K562 (cell line): ENCODE measurements around the gene MFSD12. TPM values are rescaled to one million over a fixed set of nuclear protein-coding genes. Genes with fewer than 3 reads are reported as not detected.

Source experiments
- BRCA1 ChIP-seq, 2 experiments: fragments of 450-650 bp in 1 of 2; sonication (generic) in 1 of 2; formaldehyde crosslinking in 1 of 2; IDR thresholded peaks; 2 replicates each; pipeline versions ENCODE4 v1.5.0 to v1.6.1; 2017 to 2020; ENCODE audit warnings: mild to moderate bottlenecking in 1 of 2, missing genetic modification reagents in 1 of 2
- CREB3 ChIP-seq: fragments of 450-650 bp; conservative IDR thresholded peaks from 2 replicates; pipeline ENCODE4 v1.6.1; 2016; ENCODE audit warnings: missing genetic modification characterization, low read depth, mild to moderate bottlenecking, missing compliant biosample characterization, moderate library complexity
- ELF4 ChIP-seq: fragments of 450-650 bp; formaldehyde crosslinking; IDR thresholded peaks from 2 replicates; pipeline ENCODE4 v1.4.0; 2022; ENCODE audit warnings: missing genetic modification characterization
- ESRRA ChIP-seq: fragments of 450-650 bp; IDR thresholded peaks from 2 replicates; pipeline ENCODE4 v1.6.1; 2014; ENCODE audit warnings: low read depth, mild to moderate bottlenecking, moderate library complexity, borderline replicate concordance
- ETS1 ChIP-seq: conservative IDR thresholded peaks from 2 replicates; pipeline ENCODE4 v1.6.1; 2011; ENCODE audit warnings: low read depth, mild to moderate bottlenecking, low read length; ENCODE audit not compliant: control insufficient read depth
- GTF2E2 ChIP-seq: fragments of 200-800 bp; sonication (Bioruptor generic); IDR thresholded peaks from 2 replicates; pipeline ENCODE4 v1.6.1; 2016; ENCODE audit warnings: missing genetic modification characterization, missing compliant biosample characterization
- MTA3 ChIP-seq: fragments of 450-650 bp; formaldehyde crosslinking; IDR thresholded peaks from 2 replicates; pipeline ENCODE4 v1.6.1; 2017; ENCODE audit warnings: mild to moderate bottlenecking, borderline replicate concordance
- PCBP1 ChIP-seq: fragments of 200-400 bp; formaldehyde crosslinking; IDR thresholded peaks from 2 replicates; pipeline ENCODE4 v1.6.1; 2018; ENCODE audit warnings: mild to moderate bottlenecking, low read depth, low read length; ENCODE audit not compliant: poor library complexity, severe bottlenecking
- POLR3G ChIP-seq: IDR thresholded peaks from 2 replicates; pipeline ENCODE4 v1.6.1; 2011; ENCODE audit not compliant: insufficient read length, insufficient replicate concordance; ENCODE audit errors: extremely low read depth
- PTBP1 ChIP-seq: fragments of 200-400 bp; formaldehyde crosslinking; IDR thresholded peaks from 2 replicates; pipeline ENCODE4 v1.6.1; 2017; ENCODE audit warnings: low read depth, low read length
- RAD21 ChIP-seq, 2 experiments: fragments of 250-450 bp in 1 of 2; fragments of 450-650 bp in 1 of 2; sonication (Bioruptor Pico) in 1 of 2; formaldehyde crosslinking in 1 of 2; IDR thresholded peaks in 1 of 2; conservative IDR thresholded peaks in 1 of 2; 2 replicates each; pipeline versions ENCODE4 v1.4.0 to v1.8.0; 2020 to 2022; ENCODE audit warnings: mild to moderate bottlenecking in 2 of 2, moderate library complexity in 1 of 2
- SMARCA5 ChIP-seq: fragments of 450-650 bp; IDR thresholded peaks from 2 replicates; pipeline ENCODE4 v1.6.1; 2016
- ZFP36 ChIP-seq: fragments of 150-350 bp; IDR thresholded peaks from 2 replicates; pipeline ENCODE4 v1.6.1; 2018; ENCODE audit warnings: low read length, low read depth; ENCODE audit not compliant: partially characterized antibody
- polyA plus RNA-seq, 8 experiments: library from polyadenylated mRNA; depleted of rRNA in 4 of 8; stranded (reverse) in 5 of 8; unstranded in 3 of 8; fragments of >200 nt; fragmentation: Nextera tagmentation in 2 of 8; fragmentation: Illumina TruSeq in 1 of 8; extraction: Ambion mirVana in 2 of 8; extraction: Trizol in 1 of 8; gene quantifications; 2 replicates each; pipeline versions ENCODE4 v1.2.1 to v1.2.3, GENCODE V29; 2011 to 2014; ENCODE audit warnings: inconsistent platforms in 1 of 8, missing spikeins in 1 of 8
- total RNA-seq, 7 experiments: library from RNA; depleted of rRNA in 6 of 7; stranded (reverse); fragments of >200 nt in 6 of 7; fragmentation: Illumina TruSeq in 2 of 7; extraction: Trizol in 2 of 7; gene quantifications; 2 replicates each; pipeline versions ENCODE4 v1.2.1 to v1.2.3, GENCODE V29; 2011 to 2021; ENCODE audit warnings: low replicate concordance in 1 of 7
- TF ChIP-seq, protein P1 (sequence below): sonication (generic); formaldehyde crosslinking; IDR thresholded peaks from 2 replicates; pipeline ENCODE4 v1.5.0; 2020; ENCODE audit warnings: missing genetic modification reagents

The MFSD12 gene
- total and polyA plus RNA-seq, 9 of the 15 experiments (the other 6 are each of a cell fraction or from before 2014, with no cell fraction given), result 0.69 to 112 (median 31.8) TPM

- no peak for TF ChIP-seq ETS1
- TF ChIP-seq SMARCA5, result peak; percentile 44; the same call in 1 of the 2 replicates
- peak; percentile 77 for TF ChIP-seq ZFP36
- TF ChIP-seq ESRRA, result no peak
- TF ChIP-seq BRCA1 (IDR thresholded peaks at IDR 0.05), result no peak
- no peak for TF ChIP-seq BRCA1 (CRISPR knock-in tag; IDR thresholded peaks at IDR 0.05)
- TF ChIP-seq GTF2E2 (tag), result no peak
- TF ChIP-seq CREB3, result no peak
- no peak for TF ChIP-seq POLR3G
- TF ChIP-seq PTBP1, result peak; percentile 57; the same call in 1 of the 2 replicates
- TF ChIP-seq, protein P1, sequence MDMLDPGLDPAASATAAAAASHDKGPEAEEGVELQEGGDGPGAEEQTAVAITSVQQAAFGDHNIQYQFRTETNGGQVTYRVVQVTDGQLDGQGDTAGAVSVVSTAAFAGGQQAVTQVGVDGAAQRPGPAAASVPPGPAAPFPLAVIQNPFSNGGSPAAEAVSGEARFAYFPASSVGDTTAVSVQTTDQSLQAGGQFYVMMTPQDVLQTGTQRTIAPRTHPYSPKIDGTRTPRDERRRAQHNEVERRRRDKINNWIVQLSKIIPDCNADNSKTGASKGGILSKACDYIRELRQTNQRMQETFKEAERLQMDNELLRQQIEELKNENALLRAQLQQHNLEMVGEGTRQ (CRISPR knock-in tag), result no peak
- TF ChIP-seq MTA3, result no peak
- TF ChIP-seq ELF4 (CRISPR knock-in tag), result no peak
- TF ChIP-seq PCBP1, result no peak
- no peak for TF ChIP-seq RAD21 (CRISPR knock-in tag; conservative IDR thresholded peaks at IDR 0.05 in 1 of 2, IDR thresholded peaks at IDR 0.05 in 1 of 2)
These were observed 6.5 kb upstream of the MFSD12 start (continued) for GRCh38 chr19:3563709-3564524.
